ENCODE measurements around the gene VANGL1.

DNA sequence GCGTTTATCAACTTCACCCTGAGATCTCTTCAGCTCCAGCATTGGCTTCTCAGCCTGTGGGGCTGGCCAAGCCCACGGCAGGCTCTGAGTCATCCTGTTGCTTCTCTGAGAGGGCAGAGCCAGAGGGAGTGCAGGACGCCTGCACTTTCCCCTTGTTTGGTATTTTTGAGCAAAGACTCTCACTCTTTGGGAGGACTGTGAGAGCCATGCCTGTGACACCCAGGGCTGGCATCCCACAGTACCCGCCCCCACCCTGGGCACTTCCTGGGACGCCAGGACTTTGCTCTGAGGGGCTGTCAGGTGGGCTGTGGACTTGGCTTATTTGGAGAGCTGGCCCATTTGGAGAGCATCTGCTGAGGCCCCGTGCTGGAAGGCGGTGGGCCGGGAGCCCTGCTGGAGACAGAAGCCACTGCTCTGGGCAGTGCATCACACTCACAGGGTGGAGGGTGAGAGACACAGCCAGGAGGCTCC, 37.4 kb downstream of the VANGL1 start:
- TF ChIP-seq SIX5 (IDR thresholded peaks at IDR 0.05; ENCODE audit: low read depth, low read length) (no peak), EZH2 (IDR thresholded peaks at IDR 0.05; ENCODE audit: low read depth, low read length, severe bottlenecking) (no peak), CTCF (IDR thresholded peaks at IDR 0.05; ENCODE audit: control extremely low read depth in 1 of 3, insufficient read depth in 1 of 3, low read depth in 1 of 3, low read length in 3 of 3) (no peak), SIN3A (conservative IDR thresholded peaks at IDR 0.05 in 1 of 2, IDR thresholded peaks at IDR 0.05 in 1 of 2; ENCODE audit: low read depth in 1 of 2, low read length in 2 of 2) (no peak), SP4 (IDR thresholded peaks at IDR 0.05; ENCODE audit: low read length) (no peak), POLR2AphosphoS5 (IDR thresholded peaks at IDR 0.05; ENCODE audit: low read depth, low read length) (no peak), SRF (IDR thresholded peaks at IDR 0.05; ENCODE audit: low read depth, low read length) (no peak), TAF1 (IDR thresholded peaks at IDR 0.05; ENCODE audit: low read depth, low read length) (no peak), CHD2 (IDR thresholded peaks at IDR 0.05; ENCODE audit: low read length) (no peak), SP2 (IDR thresholded peaks at IDR 0.05; ENCODE audit: low read length) (no peak), ATF2 (IDR thresholded peaks at IDR 0.05; ENCODE audit: low read length) (no peak), NRF1 (IDR thresholded peaks at IDR 0.05; ENCODE audit: low read depth, low read length) (no peak)

All from H1 (cell line).